Upper lobe of left lung (tissue), 6 donors: Measurements from ENCODE around the gene SLC6A18. TPM values are rescaled to one million over a fixed set of nuclear protein-coding genes. Genes with fewer than 3 reads are reported as not detected.
"Not testable (repeated sequence)": the region's sequence is repeated elsewhere in the genome, so short reads cannot be mapped to it uniquely, and the experiment has no call there.

Experiments
- ATAC-seq, 2 donors: fragments of 200-7000 bp; cut with Tn5 transposase; one replicate each; pipeline ENCODE4 v1.9.1; 2022; ENCODE audit warnings: mild to moderate bottlenecking in 2 of 2, moderate library complexity in 2 of 2; ENCODE audit not compliant: low FRiP score in 2 of 2
- DNase-seq, 2 donors: peaks; one replicate each; pipeline ENCODE4 v3.0.0-alpha.2; 2019 to 2020
- H3K27ac ChIP-seq, 4 donors: fragments of 200-600 bp; sonication (generic); one replicate each; pipeline ENCODE4 v1.5.1; 2016 to 2019
- H3K27me3 ChIP-seq, 4 donors: fragments of 200-600 bp; sonication (generic); one replicate each; pipeline ENCODE4 v1.5.1; 2017 to 2019
- H3K36me3 ChIP-seq, 4 donors: fragments of 200-600 bp; sonication (generic); one replicate each; pipeline ENCODE4 v1.5.1; 2016 to 2019
- H3K4me1 ChIP-seq, 4 donors: fragments of 200-600 bp; sonication (generic); one replicate each; pipeline ENCODE4 v1.5.1; 2018 to 2019
- H3K4me3 ChIP-seq, 4 donors: fragments of 200-600 bp; sonication (generic); one replicate each; pipeline ENCODE4 v1.5.1; 2017 to 2019; ENCODE audit warnings: mild to moderate bottlenecking in 2 of 4, moderate library complexity in 1 of 4
- H3K9me3 ChIP-seq, 4 donors: fragments of 200-600 bp; sonication (generic); one replicate each; pipeline ENCODE4 v1.5.1; 2018 to 2019
- EP300 ChIP-seq, 4 donors: sonication (generic); formaldehyde crosslinking; IDR thresholded peaks; one replicate each; pipeline ENCODE4 v1.5.1; 2017; ENCODE audit warnings: antibody characterized with exemption in 4 of 4, control low read depth in 2 of 4
- POLR2A ChIP-seq, 4 donors: fragments of 450-650 bp; IDR thresholded peaks; one replicate each; pipeline ENCODE4 v1.5.1; 2016 to 2017; ENCODE audit warnings: antibody characterized with exemption in 4 of 4, mild to moderate bottlenecking in 2 of 4
- POLR2AphosphoS5 ChIP-seq, 2 donors: sonication (generic); formaldehyde crosslinking; IDR thresholded peaks; one replicate each; pipeline ENCODE4 v1.5.1; 2017; ENCODE audit warnings: antibody characterized with exemption in 2 of 2
- WGBS, 2 donors: methylation state at CpG; one replicate each; pipeline ENCODE4 v1.1.5; 2017 to 2018; 5-methylcytosine and 5-hydroxymethylcytosine counted together
- total RNA-seq, 6 donors: library from RNA; depleted of rRNA in 4 of 6; stranded (reverse); fragments of >200 nt in 4 of 6; gene quantifications; one replicate each; pipeline versions ENCODE4 v1.1.0 to v1.2.1, GENCODE V29; 2016 to 2021
- TF ChIP-seq, protein P1 (sequence below), 6 experiments: fragments of 450-650 bp in 4 of 6; fragments of 200-600 bp in 2 of 6; sonication (generic) in 2 of 6; IDR thresholded peaks; one replicate each; pipeline ENCODE4 v1.5.1; 2016 to 2019; ENCODE audit warnings: antibody characterized with exemption in 6 of 6
- donor health status: DM: no; HTN: no; CAD: no; lungs with moderate emphysema.
- donor health status: DM: no; HTN: yes; CAD: no; lungs with severe emphysema.

SLC6A18 gene
- total RNA-seq, 6 donors from 2014 or later, result not detected

DNA sequence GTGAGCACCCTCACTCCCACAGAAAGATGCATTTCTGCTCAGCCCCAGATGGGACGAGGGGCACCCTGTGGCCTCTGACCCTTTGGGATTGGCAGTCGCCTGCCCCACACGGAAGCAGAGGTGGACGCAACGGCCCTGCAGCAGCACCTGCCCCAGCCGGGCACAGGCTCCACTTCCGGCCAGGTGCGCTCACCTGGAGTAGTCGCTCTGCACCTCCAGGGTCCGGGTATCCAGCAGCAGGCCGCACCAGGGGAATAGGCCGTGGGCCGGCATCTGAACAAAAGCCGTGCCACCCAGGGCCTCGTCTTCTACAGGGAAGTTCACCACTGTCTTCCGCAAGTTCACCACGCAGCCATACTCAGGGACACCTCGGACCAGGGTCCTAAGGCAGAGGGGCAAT is 39.0 kb downstream of the SLC6A18 start:
- no peak for TF ChIP-seq POLR2A (IDR thresholded peaks at IDR 0.05)
- TF ChIP-seq POLR2AphosphoS5 (IDR thresholded peaks at IDR 0.05), result no peak
- TF ChIP-seq, protein P1, sequence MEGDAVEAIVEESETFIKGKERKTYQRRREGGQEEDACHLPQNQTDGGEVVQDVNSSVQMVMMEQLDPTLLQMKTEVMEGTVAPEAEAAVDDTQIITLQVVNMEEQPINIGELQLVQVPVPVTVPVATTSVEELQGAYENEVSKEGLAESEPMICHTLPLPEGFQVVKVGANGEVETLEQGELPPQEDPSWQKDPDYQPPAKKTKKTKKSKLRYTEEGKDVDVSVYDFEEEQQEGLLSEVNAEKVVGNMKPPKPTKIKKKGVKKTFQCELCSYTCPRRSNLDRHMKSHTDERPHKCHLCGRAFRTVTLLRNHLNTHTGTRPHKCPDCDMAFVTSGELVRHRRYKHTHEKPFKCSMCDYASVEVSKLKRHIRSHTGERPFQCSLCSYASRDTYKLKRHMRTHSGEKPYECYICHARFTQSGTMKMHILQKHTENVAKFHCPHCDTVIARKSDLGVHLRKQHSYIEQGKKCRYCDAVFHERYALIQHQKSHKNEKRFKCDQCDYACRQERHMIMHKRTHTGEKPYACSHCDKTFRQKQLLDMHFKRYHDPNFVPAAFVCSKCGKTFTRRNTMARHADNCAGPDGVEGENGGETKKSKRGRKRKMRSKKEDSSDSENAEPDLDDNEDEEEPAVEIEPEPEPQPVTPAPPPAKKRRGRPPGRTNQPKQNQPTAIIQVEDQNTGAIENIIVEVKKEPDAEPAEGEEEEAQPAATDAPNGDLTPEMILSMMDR (IDR thresholded peaks at IDR 0.05), result no peak
- no peak for TF ChIP-seq EP300 (IDR thresholded peaks at IDR 0.05)
- DNase-seq (no peak), ATAC-seq (no peak)
- Histone ChIP-seq H3K27me3 (no peaks in the 10 kb centered on the region), H3K4me3 (no peak overlapping the region), H3K27ac (no peak overlapping the region), H3K4me1 (no peaks in the 10 kb centered on the region), H3K9me3 (peaks cover 0 to 16% (median 7%) of the 10 kb centered on the region in 4 donors), H3K36me3 (no peaks in the 10 kb centered on the region)
- WGBS, 2 donors, result 88% methylated on average over 18 of the region's 18 CpGs; no CpG with 5 or more reads in 1 of the 2 donors

DNA sequence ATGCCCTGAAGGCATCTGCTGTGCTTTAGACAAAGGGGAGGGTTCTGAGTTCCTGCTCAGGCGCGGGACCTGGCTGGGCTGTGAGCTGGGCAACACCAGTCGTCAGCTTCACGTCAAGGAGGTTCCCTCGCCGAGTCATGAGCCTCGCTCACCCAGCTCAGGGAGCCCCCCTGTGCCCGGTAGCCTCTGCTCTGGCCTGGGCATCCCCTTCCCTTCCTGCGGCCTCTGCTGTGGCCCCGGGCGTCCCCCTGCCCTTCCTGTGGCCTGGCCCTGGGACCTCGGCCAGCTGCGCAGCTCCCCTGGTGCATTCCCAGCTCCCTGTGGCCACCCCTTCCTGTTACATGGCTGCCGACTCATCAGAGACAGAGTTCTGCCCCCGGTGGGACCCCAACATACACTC is 39.8 kb downstream of the SLC6A18 start:
- 49 to 83% methylated on average over 3 to 14 of the region's 15 CpGs for WGBS, 2 donors
- no peak for ATAC-seq
- Histone ChIP-seq H3K36me3 (no peaks in the 10 kb centered on the region), H3K4me3 (no peak overlapping the region), H3K9me3 (peaks cover 0 to 16% (median 7%) of the 10 kb centered on the region in 4 donors), H3K27ac (no peak overlapping the region), H3K4me1 (no peaks in the 10 kb centered on the region), H3K27me3 (no peaks in the 10 kb centered on the region)
- peak in 1 of 2 donors; percentile 60 for DNase-seq
- TF ChIP-seq POLR2A (IDR thresholded peaks at IDR 0.05) (no peak), POLR2AphosphoS5 (IDR thresholded peaks at IDR 0.05) (no peak), EP300 (IDR thresholded peaks at IDR 0.05) (no peak)
- TF ChIP-seq, protein P1 (IDR thresholded peaks at IDR 0.05), result no peak

DNA sequence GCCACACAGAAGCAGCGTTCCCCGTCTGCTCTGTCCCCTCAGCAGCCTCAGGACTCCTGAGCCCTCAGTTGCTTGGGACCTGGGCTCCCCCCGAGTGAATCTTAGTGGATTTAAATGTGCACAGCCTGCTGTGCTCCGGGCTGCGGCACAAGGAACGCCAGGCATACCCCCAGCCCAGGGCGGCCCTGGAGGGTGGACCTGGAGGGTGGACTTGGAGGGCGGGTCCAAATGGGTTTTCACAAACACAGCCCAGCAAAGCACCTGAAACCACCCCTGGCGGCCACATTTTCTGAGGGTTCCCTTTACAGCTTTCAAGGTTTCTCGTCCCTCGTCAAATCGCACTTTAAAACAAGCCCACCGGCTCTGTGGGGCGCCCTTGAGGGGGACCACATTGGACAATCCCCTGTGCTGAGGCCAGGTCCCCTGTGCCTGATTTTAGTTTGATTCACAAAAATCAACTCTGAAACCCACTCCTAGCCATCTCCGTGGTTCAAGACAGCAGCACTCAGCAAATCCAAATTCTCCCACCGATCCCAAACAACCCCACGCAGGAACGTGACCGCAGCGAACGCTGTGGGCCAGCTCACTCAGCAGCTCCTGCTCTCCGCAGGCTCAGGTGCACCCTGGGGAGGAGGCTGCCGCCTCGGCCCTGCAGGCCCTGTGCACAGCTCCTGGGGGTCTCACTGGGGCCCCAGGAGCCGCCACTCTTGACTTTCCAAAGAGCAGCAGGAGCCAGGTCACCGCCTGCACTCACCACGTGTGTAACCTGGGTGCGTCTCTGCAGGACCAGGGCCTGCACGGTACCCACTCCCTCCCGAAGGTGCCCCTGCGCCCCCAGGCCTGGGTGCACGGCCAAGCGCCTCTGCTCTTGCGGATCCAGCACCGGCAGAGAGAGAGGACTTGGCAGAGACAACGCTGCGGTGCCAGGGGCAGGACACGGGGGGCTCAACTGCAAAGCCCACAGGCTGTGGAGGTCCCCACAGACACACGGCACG is 40.6 kb downstream of the SLC6A18 start:
- peak in 1 of 2 donors; percentile 5 for ATAC-seq
- H3K27me3 ChIP-seq, result no peaks in the 10 kb centered on the region
- H3K36me3 ChIP-seq, result no peaks in the 10 kb centered on the region
- peak in 1 of 2 donors; percentile 70 for DNase-seq
- no peaks in the 10 kb centered on the region for H3K4me1 ChIP-seq
- peaks cover 0 to 16% (median 7%) of the 10 kb centered on the region in 4 donors for H3K9me3 ChIP-seq
- H3K4me3 ChIP-seq, result no peak overlapping the region
- no peak overlapping the region for H3K27ac ChIP-seq
- TF ChIP-seq POLR2AphosphoS5 (IDR thresholded peaks at IDR 0.05), result no peak
- TF ChIP-seq, protein P1 (IDR thresholded peaks at IDR 0.05), result no peak
- no peak for TF ChIP-seq POLR2A (IDR thresholded peaks at IDR 0.05)
- TF ChIP-seq EP300 (IDR thresholded peaks at IDR 0.05), result no peak
- 91 to 92% methylated on average over 25 to 40 of the region's 40 CpGs for WGBS, 2 donors

DNA sequence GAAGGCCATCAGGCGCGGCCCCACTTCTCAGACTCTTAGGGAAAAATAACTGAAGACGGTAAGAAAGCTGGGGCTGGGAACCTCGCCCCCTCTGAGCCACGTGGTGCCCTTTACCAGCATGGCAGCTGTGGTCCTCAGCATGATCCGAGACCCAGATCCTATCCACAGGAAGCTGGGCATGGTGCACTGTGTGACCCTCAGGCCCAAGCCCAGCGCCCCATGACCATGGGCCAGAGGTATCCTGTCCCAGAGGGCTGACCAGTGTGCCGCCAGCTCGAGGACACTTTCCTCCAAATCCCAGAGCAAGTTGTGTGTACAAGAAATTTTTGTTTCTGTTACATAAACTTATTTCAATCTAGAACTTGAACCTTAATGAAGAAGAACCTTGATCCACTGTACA is 41.6 kb downstream of the SLC6A18 start:
- TF ChIP-seq POLR2A (IDR thresholded peaks at IDR 0.05) (no peak), EP300 (IDR thresholded peaks at IDR 0.05) (no peak), POLR2AphosphoS5 (IDR thresholded peaks at IDR 0.05) (no peak)
- TF ChIP-seq, protein P1 (IDR thresholded peaks at IDR 0.05), result no peak
- 75 to 88% methylated on average over 9 of the region's 9 CpGs for WGBS, 2 donors
- no peaks in the 10 kb centered on the region for H3K36me3 ChIP-seq
- H3K4me1 ChIP-seq, result no peaks in the 10 kb centered on the region
- H3K4me3 ChIP-seq, result no peak overlapping the region
- no peaks in the 10 kb centered on the region for H3K27me3 ChIP-seq
- H3K27ac ChIP-seq, result no peak overlapping the region
- peaks cover 0 to 12% (median 7%) of the 10 kb centered on the region in 4 donors for H3K9me3 ChIP-seq
- DNase-seq (no peak), ATAC-seq (no peak)

DNA sequence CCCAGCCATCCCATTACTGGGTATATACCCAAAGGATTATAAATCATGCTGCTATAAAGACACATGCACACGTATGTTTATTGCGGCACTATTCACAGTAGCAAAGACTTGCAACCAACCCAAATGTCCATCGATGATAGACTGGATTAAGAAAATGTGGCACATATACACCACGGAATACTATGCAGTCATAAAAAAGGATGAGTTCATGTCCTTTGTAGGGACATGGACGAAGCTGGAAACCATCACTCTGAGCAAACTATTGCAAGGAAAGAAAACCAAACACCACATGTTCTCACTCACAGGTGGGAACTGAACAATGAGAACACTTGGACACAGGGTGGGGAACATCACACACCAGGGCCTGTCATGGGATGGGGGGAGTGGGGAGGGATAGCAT is 42.3 kb downstream of the SLC6A18 start:
- not testable (repeated sequence) for DNase-seq, ATAC-seq, H3K4me1 ChIP-seq, H3K36me3 ChIP-seq, H3K9me3 ChIP-seq, H3K27me3 ChIP-seq, H3K27ac ChIP-seq, H3K4me3 ChIP-seq
- WGBS, 2 donors, result 92% methylated on average over 5 of the region's 5 CpGs
